NCI-H1105 treated with DMSO at 0.1 percent for 48 hours (cell line): Measurements from ENCODE around the gene PRUNE2.
"Not testable (repeated sequence)": the region's sequence is repeated elsewhere in the genome, so short reads cannot be mapped to it uniquely, and the experiment has no call there.

ENCODE experiments used
- DNase-seq: peaks from one replicate; lab custom pipeline; 2025; lab: John Stamatoyannopoulos, UW

Gene PRUNE2

GRCh38 chr9:76793784-76794431 lies 112.0 kb downstream of the PRUNE2 start:
- DNase-seq, result no peak

GRCh38 chr9:76789840-76790239 lies 116.1 kb downstream of the PRUNE2 start:
- no peak for DNase-seq

DNA sequence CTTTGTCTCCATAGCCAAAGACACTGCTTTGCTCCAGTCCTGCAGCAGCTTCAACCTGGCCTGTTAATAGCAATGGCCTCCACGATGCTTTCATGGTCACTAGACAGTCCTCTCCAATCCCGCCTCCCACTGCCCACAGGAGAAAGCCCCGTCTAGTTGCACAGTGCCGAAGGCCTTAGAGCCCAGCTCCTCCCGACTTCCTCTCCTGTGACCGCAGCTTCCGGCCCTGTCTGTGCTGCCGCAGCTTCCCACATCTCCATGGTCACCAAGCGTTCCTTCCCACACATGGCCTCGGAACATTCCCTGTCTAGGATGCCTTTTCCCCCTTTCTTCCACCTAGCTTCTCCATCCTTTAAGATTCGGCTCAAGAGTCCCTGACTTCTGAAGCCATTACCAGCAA lies 118.2 kb downstream of the PRUNE2 start:
- DNase-seq, result no peak

- DNase-seq, result no peak
Measured at GRCh38 chr9:76785501-76785900, 120.4 kb downstream of the PRUNE2 start.

GRCh38 chr9:76784881-76785280 lies 121.0 kb downstream of the PRUNE2 start:
- no peak for DNase-seq

- no peak for DNase-seq
Measured at GRCh38 chr9:76772686-76773445, 133.0 kb downstream of the PRUNE2 start.

- no peak for DNase-seq
Measured at GRCh38 chr9:76766126-76766525, 139.8 kb downstream of the PRUNE2 start.

- DNase-seq, result no peak
Measured at GRCh38 chr9:76764138-76764537, 141.8 kb downstream of the PRUNE2 start, which contains the start of gene PCA3. TSS of gene PCA3 (plus strand) at chr9:76764438.

DNA sequence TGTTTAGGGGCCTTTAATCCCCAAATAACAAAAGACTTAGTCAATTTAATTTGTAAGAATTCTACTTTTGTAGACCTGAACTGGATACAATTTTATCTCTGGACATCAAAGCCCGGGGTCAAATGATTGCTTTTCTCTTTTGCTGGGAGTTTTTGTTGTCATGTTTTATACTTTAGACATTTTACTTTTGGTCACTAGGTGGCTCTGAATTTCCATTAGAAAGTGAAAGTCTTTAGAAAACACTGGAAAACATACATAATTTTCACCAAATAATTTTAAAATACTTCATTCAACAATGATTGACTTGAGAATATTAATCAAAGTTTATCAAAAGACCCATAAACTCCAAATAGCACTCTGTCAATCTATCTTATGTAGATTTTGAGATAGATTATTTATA lies 144.5 kb downstream of the PRUNE2 start:
- DNase-seq, result no peak

DNA sequence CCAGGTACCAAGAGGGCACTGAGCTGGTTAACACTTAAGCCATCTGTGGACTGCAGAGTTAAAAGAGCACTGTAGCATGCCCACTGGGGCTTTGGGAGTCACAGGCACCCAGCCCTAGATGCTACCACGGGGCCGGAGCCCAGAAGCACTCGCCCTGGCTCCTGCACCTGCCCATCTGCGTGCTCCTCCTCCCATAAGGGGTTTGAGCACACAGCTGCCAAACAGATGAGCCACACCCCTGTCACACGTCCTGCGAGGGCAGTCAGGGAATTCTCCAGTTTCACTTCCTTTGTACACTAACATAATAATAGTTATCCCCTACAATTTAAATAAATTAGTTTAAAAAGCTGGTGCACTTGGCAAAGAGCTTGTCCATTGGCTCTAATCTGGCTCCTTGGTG lies 146.2 kb downstream of the PRUNE2 start:
- peak; percentile 73 for DNase-seq

DNA sequence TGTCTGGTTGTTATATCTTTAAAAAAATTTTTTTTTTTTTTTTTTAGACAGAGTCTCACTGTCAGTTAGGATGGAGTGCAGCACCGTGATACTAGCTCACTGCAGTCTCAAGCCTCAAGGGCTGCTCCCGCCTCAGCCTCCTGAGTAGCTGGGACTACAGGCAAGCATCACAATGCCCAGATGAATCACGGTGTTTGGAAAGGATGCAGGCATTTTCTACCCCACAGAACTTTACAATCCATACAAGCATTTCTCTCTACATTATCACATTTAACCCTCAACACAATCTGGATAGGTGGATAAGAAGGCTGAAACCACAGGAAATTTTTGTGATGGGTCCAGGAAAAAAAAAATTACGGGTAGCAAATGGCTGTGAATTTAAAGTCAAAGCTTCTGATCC lies 147.4 kb downstream of the PRUNE2 start:
- DNase-seq, result no peak

DNA sequence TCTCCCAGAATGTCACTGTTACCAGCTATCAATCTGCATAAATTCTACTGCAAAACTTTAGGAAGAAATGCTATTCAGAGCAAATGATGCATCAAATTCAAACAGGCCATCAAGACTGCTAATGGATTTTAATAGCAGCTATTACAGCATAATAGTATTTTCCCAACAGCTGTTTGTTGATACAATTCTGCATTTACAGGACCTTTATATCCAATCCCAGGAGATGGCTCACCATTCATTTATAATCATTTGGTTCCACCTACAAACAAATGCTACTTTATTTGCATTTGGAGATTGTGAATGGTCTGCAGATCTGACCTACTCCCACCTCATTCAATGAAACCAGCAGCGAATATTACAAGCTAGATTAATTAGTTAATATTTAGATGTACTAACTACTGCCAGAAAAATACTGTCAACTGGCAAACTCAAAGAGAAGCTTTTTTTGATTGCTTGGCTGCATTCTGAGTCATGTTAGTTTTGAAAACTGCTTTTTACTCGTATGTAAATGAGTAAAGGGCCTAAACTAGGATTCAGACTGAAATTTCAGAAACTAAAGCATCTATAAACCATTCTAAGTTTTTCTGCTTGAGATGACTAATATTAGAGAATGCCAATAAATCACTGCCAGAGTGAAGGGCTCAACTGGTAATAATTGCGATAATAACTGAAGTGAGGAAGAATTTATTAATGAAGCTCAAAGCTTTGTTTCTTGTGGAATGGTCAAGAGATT lies 148.8 kb downstream of the PRUNE2 start:
- peak; percentile 90 for DNase-seq

GRCh38 chr9:76756268-76756640 lies 149.7 kb downstream of the PRUNE2 start:
- DNase-seq, result peak; percentile 65

DNA sequence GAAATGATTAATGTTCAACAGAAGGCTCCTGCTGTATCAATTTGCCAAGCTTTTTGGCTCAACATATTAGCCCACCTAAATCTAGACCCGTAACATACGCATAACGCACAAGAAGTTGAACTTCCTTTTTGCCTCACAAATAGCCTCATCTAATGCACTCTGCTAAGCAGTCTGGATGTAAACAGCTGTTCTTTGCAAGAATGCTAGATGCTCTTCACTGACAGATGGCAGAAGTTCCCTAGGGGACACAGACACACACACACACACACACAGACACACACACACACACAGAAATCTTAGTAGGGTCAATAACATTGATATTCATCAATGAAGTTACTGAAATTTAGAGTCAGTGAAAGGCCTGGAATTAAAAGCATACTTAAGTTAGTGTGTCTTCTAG lies 154.9 kb downstream of the PRUNE2 start:
- DNase-seq, result no peak

DNA sequence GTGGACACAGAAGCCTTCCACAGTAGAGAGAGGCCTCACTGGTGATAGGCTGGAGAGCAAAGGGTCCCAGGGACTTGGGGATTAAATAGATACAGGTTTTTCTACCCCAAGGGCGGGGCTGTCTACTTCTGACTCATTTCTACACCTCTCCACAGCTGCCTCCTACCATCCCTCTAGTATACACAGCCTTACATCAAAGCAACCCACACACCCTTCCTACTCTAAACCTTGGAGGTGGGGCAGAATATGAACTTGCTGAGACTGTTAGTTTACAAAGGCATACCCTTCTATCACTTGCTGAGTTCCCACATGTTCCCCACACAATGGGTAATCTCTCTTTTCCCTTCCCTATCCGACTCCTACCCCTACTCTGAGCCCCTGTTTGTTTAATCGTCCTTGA lies 161.6 kb downstream of the PRUNE2 start:
- DNase-seq, result no peak

- DNase-seq, result no peak
Measured at GRCh38 chr9:76743931-76744330, 162.0 kb downstream of the PRUNE2 start.

- DNase-seq, result not testable (repeated sequence)
Measured at GRCh38 chr9:76742890-76743289, 163.0 kb downstream of the PRUNE2 start.

DNA sequence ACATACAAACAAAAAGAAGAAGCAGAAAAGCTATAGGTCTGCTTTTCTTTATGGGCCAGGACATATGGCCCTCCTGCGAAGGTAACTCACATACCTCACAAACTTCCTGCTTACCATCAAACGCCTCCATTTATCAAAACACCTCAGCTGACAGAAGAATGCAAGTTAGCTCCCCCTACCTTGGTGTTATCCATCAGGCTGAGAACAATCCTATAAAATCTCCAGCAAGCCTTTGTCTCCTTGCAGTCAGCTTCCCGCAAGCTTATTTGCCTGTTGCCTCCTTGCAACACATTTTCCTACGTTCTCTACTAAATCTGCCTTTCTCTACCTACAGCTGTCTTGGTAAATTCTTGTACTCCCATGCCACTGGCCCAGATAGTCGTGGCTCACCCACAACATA lies 164.4 kb downstream of the PRUNE2 start:
- no peak for DNase-seq

- peak; percentile 77 for DNase-seq
Measured at GRCh38 chr9:76738402-76738801, 167.5 kb downstream of the PRUNE2 start.

- DNase-seq, result no peak
Measured at GRCh38 chr9:76737154-76737902, 168.6 kb downstream of the PRUNE2 start.

GRCh38 chr9:76734716-76735115 lies 171.2 kb downstream of the PRUNE2 start:
- no peak for DNase-seq

DNA sequence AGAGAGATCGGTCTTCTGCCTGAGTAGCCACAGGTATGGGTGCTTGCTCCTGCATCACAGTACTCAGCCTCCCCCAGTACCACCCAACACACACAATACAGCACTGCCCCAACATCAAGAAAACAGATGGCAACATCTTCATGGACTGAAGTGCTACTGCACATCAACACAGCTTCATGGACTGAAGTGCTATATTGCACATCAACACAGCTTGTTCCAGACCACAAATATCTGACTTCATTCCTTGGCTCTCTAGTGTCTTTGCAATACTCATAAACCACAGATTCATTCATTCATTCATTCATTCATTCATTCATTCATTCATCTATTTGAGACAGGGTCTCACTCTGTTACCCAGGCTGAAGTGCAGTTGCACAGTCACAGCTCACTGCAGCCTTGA lies 172.8 kb downstream of the PRUNE2 start:
- no peak for DNase-seq
